PC-3 (cell line): Measurements from ENCODE around the gene OR4L1. TPM values are rescaled to one million over a fixed set of nuclear protein-coding genes. Genes with fewer than 3 reads are reported as not detected.

Experiments
- ATAC-seq: fragments of 200-7000 bp; cut with Tn5 transposase; 2 replicates; pipeline ENCODE4 v1.9.1; 2020; ENCODE audit warnings: mild to moderate bottlenecking, moderate library complexity
- Bru-seq: library from RNA; stranded (reverse); fragments of 400-500 nt; gene quantifications from one replicate; lab custom pipeline; 2021; lab: Mats Ljungman, UMichigan
- BruChase-seq, 2 experiments: library from RNA; stranded (reverse); fragments of 400-500 nt; gene quantifications; one replicate each; lab custom pipeline; 2021; lab: Mats Ljungman, UMichigan
- BruUV-seq: library from RNA; stranded (reverse); fragments of 400-500 nt; replicated peaks from 2 replicates; lab custom pipeline; 2021; lab: Mats Ljungman, UMichigan
- CTCF ChIA-PET: fragments of 300-600 bp; sonication (Branson Sonifier 250); formaldehyde crosslinking; loops from one replicate; lab custom pipeline; 2022; ENCODE audit warnings: antibody characterized with exemption; lab: Charles Lee
- POLR2A ChIA-PET: fragments of 300-600 bp; sonication (Branson Sonifier 250); formaldehyde crosslinking; loops from one replicate; lab custom pipeline; 2022; ENCODE audit warnings: antibody characterized with exemption; ENCODE audit not compliant: unreplicated experiment; lab: Charles Lee
- DNase-seq: peaks from one replicate; pipeline ENCODE4 v3.0.0-alpha.2; 2015
- H2AFZ ChIP-seq: fragments of 300-600 bp; sonication (generic); 2 replicates; pipeline ENCODE4 v1.6.0; 2016; ENCODE audit warnings: antibody characterized with exemption, low read length
- H3F3A ChIP-seq: fragments of 300-600 bp; sonication (generic); one replicate; pipeline ENCODE4 v1.6.0; 2017; ENCODE audit warnings: antibody characterized with exemption, low read length, control low read depth, mild to moderate bottlenecking; ENCODE audit not compliant: unreplicated experiment
- H3K27ac ChIP-seq: fragments of 300-600 bp; sonication (generic); 2 replicates; pipeline ENCODE4 v1.5.1; 2016; ENCODE audit warnings: mild to moderate bottlenecking, low read length
- H3K27me3 ChIP-seq: fragments of 300-600 bp; sonication (generic); 2 replicates; pipeline ENCODE4 v1.6.1; 2016; ENCODE audit warnings: low read length, mixed read lengths
- H3K36me3 ChIP-seq: fragments of 300-600 bp; sonication (generic); 2 replicates; pipeline ENCODE4 v1.6.1; 2016; ENCODE audit warnings: low read depth, mixed run types, low read length, mixed read lengths
- H3K4me1 ChIP-seq: fragments of 300-600 bp; sonication (generic); 2 replicates; pipeline ENCODE4 v1.5.1; 2016; ENCODE audit warnings: low read length; ENCODE audit not compliant: insufficient read depth
- H3K4me2 ChIP-seq: fragments of 300-600 bp; sonication (generic); 2 replicates; pipeline ENCODE4 v1.6.0; 2016; ENCODE audit warnings: low read length
- H3K4me3 ChIP-seq: fragments of 300-600 bp; sonication (generic); 2 replicates; pipeline ENCODE4 v1.5.1; 2016; ENCODE audit warnings: mild to moderate bottlenecking, low read length, mixed read lengths
- H3K79me2 ChIP-seq: fragments of 300-600 bp; sonication (generic); 2 replicates; pipeline ENCODE4 v1.6.1; 2017; ENCODE audit warnings: low read length, mixed read lengths
- H3K9ac ChIP-seq: fragments of 300-600 bp; sonication (generic); 2 replicates; pipeline ENCODE4 v1.6.0; 2016; ENCODE audit warnings: mild to moderate bottlenecking, low read length
- H3K9me2 ChIP-seq: fragments of 300-600 bp; sonication (generic); replicated peaks from 2 replicates; pipeline ENCODE4 v1.6.1; 2016; ENCODE audit warnings: mixed run types, low read length, mixed read lengths
- H3K9me3 ChIP-seq: fragments of 300-600 bp; sonication (generic); 2 replicates; pipeline ENCODE4 v1.6.1; 2016; ENCODE audit warnings: low read length, mixed read lengths
- H4K20me1 ChIP-seq: fragments of 300-600 bp; sonication (generic); 2 replicates; pipeline ENCODE4 v1.6.1; 2016; ENCODE audit warnings: low read length, mixed read lengths
- CTCF ChIP-seq: fragments of 300-600 bp; sonication (generic); conservative IDR thresholded peaks from 2 replicates; pipeline ENCODE4 v1.5.1; 2017; ENCODE audit warnings: antibody characterized with exemption, low read depth, mild to moderate bottlenecking, low read length
- EZH2 ChIP-seq: fragments of 300-600 bp; sonication (generic); IDR thresholded peaks from one replicate; pipeline ENCODE4 v1.6.1; 2017; ENCODE audit warnings: antibody characterized with exemption, mild to moderate bottlenecking, low read length; ENCODE audit not compliant: unreplicated experiment
- EZH2phosphoT487 ChIP-seq: fragments of 300-600 bp; sonication (generic); IDR thresholded peaks from 2 replicates; pipeline ENCODE4 v1.6.1; 2018; ENCODE audit warnings: mild to moderate bottlenecking, antibody characterized with exemption, low read length, borderline replicate concordance
- intact Hi-C: fragments of 100-400 bp; cut with micrococcal nuclease; formaldehyde crosslinking; loops from 2 replicates; pipeline ENCODE4 v1.9.0; 2023
- long read RNA-seq: library from polyadenylated mRNA; unstranded; transcript quantifications from one replicate; pipeline ENCODE4 v2.0.0, GENCODE V29; 2021; ENCODE audit not compliant: unreplicated experiment
- total RNA-seq: library from RNA; depleted of rRNA; stranded (reverse); fragments of >200 nt; gene quantifications from 2 replicates; pipeline ENCODE4 v1.2.3, GENCODE V29; 2014; rRNA removed

Gene OR4L1
- total RNA-seq: not detected in 2 replicates
- not detected for Bru-seq, nascent RNA
- not detected for BruChase-seq, experiment 1, labeled RNA remaining after a 6-hour chase
- BruChase-seq, experiment 2, labeled RNA remaining after a 2-hour chase: not detected
- long read RNA-seq: 0 reads

GRCh38 chr14:20059745-20060144 is at the start of gene OR4L1:
Gene OR4L1 (plus strand): TSS chr14:20060045. CDS start chr14:20060045, 0 bp downstream.
- no TSS peak for BruUV-seq
- no peak within 1 kb of the TSS for H3K4me2 ChIP-seq
- intact Hi-C loops: no loop called here

GRCh38 chr14:20019257-20019865 is 40.5 kb upstream of the OR4L1 start, which contains the start of gene OR4K14:
Gene OR4K14 (minus strand): TSS chr14:20019307. CDS start chr14:20015193, 4,114 bp downstream.
- POLR2A ChIA-PET: no interaction called here
- TF ChIP-seq EZH2phosphoT487: no peak
- no peak for TF ChIP-seq EZH2
- no peak for TF ChIP-seq CTCF
- CTCF ChIA-PET: no interaction called here
- Histone ChIP-seq H3K4me3 (no peak within 1 kb of the TSS), H3K79me2 (no peaks in the 10 kb centered on the region), H4K20me1 (no peaks in the 10 kb centered on the region), H2AFZ (no peak within 1 kb of the TSS), H3K4me2 (no peak within 1 kb of the TSS), H3K27ac (no peak within 1 kb of the TSS), H3K36me3 (no peaks in the 10 kb centered on the region), H3K27me3 (no peaks in the 10 kb centered on the region), H3K9me3 (no peaks in the 10 kb centered on the region), H3K9ac (no peak within 1 kb of the TSS), H3K4me1 (no peaks in the 10 kb centered on the region), H3K9me2 (no peaks in the 10 kb centered on the region), H3F3A (no peaks in the 10 kb centered on the region)
- no TSS peak for BruUV-seq
- ATAC-seq (no peak), DNase-seq (no peak)
- intact Hi-C loops: no loop called here

More at GRCh38 chr14:20059745-20060144, at the start of gene OR4L1:
- H3K27ac ChIP-seq: no peak within 1 kb of the TSS
- peaks cover 19% of the 10 kb centered on the region for H3K27me3 ChIP-seq
- no peak within 1 kb of the TSS for H3K9ac ChIP-seq
- H3K9me3 ChIP-seq: no peaks in the 10 kb centered on the region
- H3K79me2 ChIP-seq: no peaks in the 10 kb centered on the region
- no peaks in the 10 kb centered on the region for H3K9me2 ChIP-seq
- ChIA-PET CTCF (no interaction called here), POLR2A (no interaction called here)
- TF ChIP-seq CTCF (no peak), EZH2phosphoT487 (no peak), EZH2 (no peak)
- H4K20me1 ChIP-seq: no peaks in the 10 kb centered on the region
- H3K4me3 ChIP-seq: no peak within 1 kb of the TSS
- H3K4me1 ChIP-seq: no peaks in the 10 kb centered on the region
- DNase-seq (no peak), ATAC-seq (no peak)
- H3F3A ChIP-seq: no peaks in the 10 kb centered on the region
- H3K36me3 ChIP-seq: no peaks in the 10 kb centered on the region
- H2AFZ ChIP-seq: no peak within 1 kb of the TSS

GRCh38 chr14:20031058-20031457 is 28.8 kb upstream of the OR4L1 start:
- ChIA-PET POLR2A (no interaction called here), CTCF (no interaction called here)
- no peak overlapping the region for H2AFZ ChIP-seq
- BruUV-seq: no TSS peak
- intact Hi-C loops: no loop called here
- no peak overlapping the region for H3K27ac ChIP-seq
- no peak overlapping the region for H3K4me3 ChIP-seq
- H3K9me3 ChIP-seq: no peaks in the 10 kb centered on the region
- no peak overlapping the region for H3K9ac ChIP-seq
- no peaks in the 10 kb centered on the region for H3K4me1 ChIP-seq
- no peak for ATAC-seq
- no peaks in the 10 kb centered on the region for H4K20me1 ChIP-seq
- H3K36me3 ChIP-seq: no peaks in the 10 kb centered on the region
- H3K4me2 ChIP-seq: no peak overlapping the region
- H3K27me3 ChIP-seq: peaks cover 10% of the 10 kb centered on the region; the same call in 1 of the 2 replicates
- no peak for DNase-seq
- H3F3A ChIP-seq: no peaks in the 10 kb centered on the region
- H3K79me2 ChIP-seq: no peaks in the 10 kb centered on the region
- TF ChIP-seq EZH2phosphoT487: no peak
- no peak for TF ChIP-seq CTCF
- TF ChIP-seq EZH2: no peak
- H3K9me2 ChIP-seq: no peaks in the 10 kb centered on the region
